Mammary epithelial cell (primary cell): ENCODE results near the gene SOCS1.

ENCODE experiments used
- EZH2 ChIP-seq: IDR thresholded peaks from 2 replicates; pipeline ENCODE4 v1.6.1; 2012; ENCODE audit warnings: low read length, inconsistent platforms, borderline replicate concordance
- TF ChIP-seq, protein P1 (sequence below), 2 donors: IDR thresholded peaks in 1 of 2; conservative IDR thresholded peaks in 1 of 2; 2 replicates each; pipeline ENCODE4 v1.5.1; 2011 to 2012; ENCODE audit warnings: inconsistent platforms in 2 of 2, low read length in 2 of 2, mild to moderate bottlenecking in 2 of 2, control low read depth in 1 of 2, low read depth in 1 of 2; ENCODE audit not compliant: insufficient read depth in 1 of 2; ENCODE audit errors: extremely low read depth in 1 of 2

- TF ChIP-seq EZH2: no peak
- TF ChIP-seq, protein P1, sequence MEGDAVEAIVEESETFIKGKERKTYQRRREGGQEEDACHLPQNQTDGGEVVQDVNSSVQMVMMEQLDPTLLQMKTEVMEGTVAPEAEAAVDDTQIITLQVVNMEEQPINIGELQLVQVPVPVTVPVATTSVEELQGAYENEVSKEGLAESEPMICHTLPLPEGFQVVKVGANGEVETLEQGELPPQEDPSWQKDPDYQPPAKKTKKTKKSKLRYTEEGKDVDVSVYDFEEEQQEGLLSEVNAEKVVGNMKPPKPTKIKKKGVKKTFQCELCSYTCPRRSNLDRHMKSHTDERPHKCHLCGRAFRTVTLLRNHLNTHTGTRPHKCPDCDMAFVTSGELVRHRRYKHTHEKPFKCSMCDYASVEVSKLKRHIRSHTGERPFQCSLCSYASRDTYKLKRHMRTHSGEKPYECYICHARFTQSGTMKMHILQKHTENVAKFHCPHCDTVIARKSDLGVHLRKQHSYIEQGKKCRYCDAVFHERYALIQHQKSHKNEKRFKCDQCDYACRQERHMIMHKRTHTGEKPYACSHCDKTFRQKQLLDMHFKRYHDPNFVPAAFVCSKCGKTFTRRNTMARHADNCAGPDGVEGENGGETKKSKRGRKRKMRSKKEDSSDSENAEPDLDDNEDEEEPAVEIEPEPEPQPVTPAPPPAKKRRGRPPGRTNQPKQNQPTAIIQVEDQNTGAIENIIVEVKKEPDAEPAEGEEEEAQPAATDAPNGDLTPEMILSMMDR (conservative IDR thresholded peaks at IDR 0.05 in 1 of 2, IDR thresholded peaks at IDR 0.05 in 1 of 2; ENCODE audit: extremely low read depth in 1 of 2, insufficient read depth in 1 of 2, low read depth in 1 of 2, low read length in 2 of 2): no peak
These were observed 17.8 kb upstream of the SOCS1 start for GRCh38 chr16:11273721-11274324.
